NAMALWA (cell line): ENCODE data around the gene DUSP14.
"Not testable (repeated sequence)": the region's sequence is repeated elsewhere in the genome, so short reads cannot be mapped to it uniquely, and the experiment has no call there.

Experiments
- DNase-seq: peaks from one replicate; pipeline ENCODE4 v3.0.0-alpha.2; 2015; ENCODE audit warnings: low spot score

The DUSP14 gene

DNA sequence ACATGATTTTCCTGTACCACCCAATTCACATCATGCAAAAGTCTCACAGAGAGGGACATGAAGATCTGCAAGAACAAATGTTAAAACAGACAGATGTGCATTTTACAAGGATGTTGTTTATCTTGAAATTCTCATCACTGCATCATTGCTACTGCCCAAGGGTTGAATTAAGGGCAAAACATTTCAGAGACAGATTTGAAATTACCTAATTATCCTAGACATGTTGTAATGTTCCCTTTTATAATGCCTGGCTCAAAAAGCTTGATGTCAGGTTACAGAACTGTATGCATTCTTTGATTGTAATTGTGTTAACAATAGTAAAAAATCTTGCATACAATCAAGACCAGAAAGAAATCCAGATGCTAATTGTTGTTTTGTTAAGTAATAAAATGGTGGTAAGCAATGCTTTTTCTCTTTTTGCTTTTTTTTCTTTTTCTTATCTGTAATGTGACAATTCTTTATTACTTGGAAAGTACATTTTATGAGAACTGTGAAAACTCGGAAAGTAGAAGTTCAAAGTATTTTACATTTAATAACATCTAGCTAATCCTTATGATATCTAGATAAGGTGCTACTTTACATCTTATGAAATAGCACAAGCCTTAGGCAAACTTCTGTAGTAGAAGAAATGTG, 3.6 kb upstream of the DUSP14 start:
- DNase-seq = no peak

DNA sequence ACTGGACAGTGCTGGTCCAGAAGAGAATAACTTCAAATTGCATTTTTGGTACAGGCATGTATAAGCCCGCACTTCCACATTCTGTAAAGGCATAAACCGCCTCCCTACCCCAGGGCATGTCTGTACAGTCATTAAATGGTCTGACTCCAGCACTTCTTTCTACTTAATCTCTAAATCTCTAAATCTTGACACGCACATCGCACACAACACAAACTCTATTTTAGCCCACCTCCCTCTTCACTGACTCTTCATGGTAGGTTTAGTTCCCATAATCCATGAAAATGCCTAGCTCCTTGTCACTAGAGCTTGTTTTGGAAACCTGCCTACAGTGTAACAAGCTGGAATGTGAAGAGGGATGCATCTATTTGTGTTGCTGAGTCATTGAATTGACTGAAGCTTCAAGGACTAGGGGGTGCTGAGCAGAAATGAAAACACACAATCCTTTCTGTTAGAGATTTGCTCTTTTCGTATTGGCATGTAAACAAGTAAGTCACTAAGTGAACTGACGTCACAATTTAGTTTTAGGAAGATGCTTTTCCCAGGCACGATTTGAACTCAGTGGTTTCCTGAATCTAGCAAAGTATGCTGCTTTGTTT, 1.6 kb upstream of the DUSP14 start:
- DNase-seq = peak; percentile 41

DNA sequence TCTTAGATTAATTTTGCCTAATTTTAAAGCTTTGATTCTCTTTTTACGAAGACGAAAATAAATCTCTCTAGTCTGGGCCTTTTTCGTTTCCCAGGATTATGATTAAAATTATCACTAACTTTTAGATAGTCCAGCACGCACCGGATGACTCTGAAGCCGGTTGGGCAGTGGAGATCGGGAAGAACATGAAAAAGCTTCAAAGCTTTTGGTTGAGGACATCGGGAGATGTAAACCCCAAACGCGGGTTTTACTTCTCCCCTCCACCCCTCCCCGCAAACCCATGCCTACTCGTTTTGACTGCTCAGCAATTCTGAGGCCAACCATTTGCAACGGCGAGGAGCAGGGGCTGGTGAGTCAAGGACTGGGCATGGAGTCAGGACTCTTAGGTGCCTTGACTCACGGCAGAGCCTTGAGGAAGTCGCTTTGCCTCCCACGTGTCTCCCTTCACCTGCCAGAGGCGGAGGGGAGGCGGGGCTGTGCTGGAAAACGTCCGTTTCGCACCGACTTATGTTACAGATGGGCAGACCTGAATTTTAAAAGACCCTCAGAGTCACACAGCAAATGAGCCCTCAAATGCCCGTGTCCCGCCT, 989 bp upstream of the DUSP14 start:
- peak; percentile 60 for DNase-seq

DNA sequence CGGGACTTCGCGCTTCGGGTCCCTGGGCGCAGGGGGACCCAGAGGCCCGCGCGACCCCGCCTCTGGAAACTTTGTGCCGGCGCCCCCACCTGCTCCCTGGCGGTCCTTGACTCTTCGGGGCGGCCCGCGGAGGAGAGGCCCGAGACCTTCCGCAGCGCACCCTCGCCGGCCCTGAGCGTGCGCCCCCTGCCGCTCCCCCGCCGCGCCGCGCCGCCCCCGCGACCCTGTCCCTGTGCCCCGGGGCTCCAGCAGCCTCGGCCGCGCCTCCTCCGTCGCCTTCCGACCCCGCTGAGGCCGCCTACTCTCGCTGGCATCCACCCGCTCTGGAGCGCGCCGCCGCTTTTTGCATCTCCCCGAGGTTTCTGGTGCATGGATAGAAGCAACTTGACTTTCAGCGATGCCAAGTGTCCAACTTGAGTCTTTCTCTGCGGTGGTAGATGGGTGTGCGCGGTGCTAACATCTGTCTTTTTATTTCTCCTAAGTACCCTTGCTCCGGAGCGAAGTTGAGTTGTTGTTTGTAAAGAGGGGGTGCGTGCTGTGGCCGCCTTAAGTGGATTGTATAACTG, 414 bp downstream of the DUSP14 start:
- peak; percentile 92 for DNase-seq

DNA sequence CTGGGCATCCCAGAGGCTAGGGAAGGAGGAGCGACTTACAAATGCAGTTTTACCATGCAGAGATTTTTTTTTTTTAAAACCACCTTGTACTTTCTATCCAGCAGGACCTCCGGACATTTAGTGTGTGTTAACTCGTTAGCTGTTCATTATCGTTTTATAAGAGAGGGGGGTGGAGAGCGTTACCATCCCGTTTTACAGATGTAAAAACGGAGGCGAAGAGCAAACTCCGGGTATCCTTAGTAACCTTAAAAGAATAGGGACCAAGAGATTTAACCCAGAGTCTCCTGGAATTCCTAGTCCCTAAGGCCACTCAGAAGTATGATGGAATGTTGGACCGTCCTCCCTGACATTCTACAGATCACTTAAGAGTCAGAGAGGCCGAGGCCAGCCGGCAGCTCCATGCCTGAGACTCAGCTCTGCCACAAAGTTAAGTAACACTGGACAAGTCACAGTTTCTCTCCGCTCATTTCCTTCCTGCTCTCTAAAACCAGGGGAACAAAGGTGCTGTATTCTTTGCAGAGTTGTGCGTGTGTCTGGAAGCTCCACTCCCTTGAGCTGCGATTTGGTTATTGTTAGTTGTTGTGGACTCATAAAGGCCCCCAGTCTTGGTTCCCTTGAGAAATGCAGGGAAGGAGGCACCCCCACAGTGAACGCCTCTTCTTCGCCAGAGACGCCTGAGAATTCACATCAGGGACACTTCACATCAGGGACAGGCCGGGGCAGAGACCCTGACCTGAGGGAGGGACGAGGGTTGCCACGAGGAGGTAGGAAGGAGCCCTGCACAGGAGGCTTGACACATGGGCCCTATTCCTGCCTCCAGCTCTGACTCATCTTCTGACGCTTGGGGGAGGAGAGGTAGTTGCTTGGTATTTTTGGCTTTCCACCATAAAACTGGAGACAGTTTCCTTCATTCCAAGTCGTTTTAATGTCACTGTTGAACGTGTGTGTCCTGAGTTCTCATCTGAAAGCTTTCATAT, 1.2 kb downstream of the DUSP14 start:
- peak; percentile 47 for DNase-seq

DNA sequence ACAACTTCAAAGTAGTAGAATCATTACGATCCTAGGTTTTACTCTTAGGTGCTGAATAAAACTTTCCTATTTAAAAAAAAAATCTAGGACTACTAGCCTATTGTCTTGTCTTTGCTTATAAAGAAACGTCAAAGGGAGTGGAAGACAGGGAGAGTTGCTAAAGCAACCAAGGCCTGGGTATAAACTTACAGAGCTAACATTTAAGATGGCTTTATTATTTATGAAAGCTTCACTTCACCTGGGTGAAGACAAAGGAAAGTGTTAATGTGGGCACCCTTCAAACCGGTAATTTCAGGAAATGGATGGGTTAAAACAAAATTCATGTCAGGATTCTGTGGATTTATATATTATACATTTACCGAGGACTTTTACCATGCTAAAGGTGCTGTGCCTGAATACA, 2.5 kb downstream of the DUSP14 start:
- no peak for DNase-seq

DNA sequence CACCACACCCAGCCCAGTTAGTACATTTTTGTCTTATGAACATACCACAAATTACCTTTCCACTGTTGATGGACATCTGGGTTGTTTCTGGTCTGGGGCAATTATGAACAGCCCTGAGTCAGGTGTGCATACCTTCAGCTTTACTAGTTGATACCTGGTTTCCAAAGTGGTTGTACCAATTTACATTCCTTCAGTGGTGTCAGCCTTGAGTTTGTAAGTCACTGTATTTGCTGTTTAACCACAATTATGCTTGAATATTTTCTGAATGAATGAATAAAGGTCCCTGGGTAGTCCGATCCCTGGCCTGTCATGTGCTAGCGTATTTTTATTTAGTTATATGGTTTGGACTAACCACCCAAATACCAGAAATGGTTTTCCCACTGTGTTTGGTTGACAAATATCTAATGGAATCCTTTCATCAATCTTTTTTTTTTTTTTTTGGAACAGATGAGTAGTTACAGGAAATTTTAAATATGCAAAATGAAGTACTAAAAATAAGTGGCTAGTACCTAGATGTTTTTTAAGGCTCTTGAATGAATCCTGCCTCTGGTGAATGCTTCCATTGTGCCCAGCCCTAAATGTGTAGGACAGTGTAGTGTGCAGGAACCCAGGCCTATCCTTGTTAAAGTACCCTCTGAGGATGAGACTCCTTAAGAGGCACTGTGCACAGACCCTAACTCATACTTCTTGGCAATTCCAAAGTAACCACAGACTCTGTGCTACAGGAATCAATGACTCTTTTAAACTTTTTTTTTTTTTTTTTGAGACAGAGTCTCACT, 3.7 kb downstream of the DUSP14 start:
- DNase-seq = no peak

DNA sequence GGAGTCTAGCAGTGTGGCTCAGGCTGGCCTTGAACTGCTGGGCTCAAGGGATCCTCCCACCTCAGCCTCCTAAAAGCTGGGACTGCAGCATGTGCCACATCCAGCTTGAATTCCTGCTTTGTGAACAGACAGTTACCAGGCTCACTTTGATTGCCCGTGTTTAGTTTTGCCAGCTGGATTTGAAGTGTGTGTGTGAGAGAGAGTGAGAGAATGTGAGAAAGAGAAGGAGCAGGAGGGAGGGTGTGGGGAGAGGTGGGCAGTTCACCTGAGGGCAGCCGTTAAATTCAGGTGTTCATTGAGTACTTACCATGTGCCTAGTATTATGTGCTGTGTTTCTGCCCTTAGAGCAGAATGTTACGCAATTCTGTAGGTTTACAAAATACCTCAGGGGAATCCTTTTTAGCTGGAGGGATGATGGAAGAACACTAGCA, 4.7 kb downstream of the DUSP14 start:
- DNase-seq = no peak

DNA sequence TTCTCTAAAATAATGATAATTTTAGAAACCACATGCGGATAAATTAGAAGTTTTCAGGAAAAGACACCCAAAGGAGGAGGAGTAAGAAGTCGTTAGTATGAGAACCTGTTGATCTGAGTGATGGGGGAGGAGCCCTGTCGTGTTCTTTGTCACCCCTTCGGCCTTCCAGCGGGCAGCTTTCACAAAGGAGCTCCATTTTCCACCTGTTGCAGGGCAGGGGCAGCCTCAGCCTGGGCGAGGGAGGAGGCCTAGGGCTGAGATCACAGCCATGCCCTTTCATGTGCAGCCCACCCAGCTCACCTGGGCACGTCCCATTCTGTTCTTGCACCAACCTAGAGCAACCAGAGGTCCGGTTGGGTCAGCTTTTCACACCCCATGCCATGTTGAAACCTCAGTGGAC, 5.3 kb downstream of the DUSP14 start:
- DNase-seq = no peak

DNA sequence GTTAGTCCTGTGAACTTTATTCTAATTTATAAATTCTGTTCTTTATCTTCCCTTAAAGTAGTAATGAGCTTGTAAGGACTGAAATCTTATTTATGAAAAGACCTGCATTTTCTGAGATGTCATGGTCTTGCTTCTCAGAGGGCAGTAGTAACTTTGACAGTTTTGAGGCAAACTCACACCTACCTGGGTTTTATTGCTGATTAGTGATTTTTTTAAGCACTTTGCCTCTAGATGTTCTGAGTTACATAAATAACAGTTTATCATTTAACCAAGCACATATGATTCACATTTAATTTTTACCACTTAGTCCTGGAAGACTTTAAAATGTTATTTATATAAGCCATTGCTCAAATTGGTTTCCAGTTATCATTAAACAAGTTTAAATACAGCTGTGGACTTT, 10.7 kb downstream of the DUSP14 start:
- no peak for DNase-seq

DNA sequence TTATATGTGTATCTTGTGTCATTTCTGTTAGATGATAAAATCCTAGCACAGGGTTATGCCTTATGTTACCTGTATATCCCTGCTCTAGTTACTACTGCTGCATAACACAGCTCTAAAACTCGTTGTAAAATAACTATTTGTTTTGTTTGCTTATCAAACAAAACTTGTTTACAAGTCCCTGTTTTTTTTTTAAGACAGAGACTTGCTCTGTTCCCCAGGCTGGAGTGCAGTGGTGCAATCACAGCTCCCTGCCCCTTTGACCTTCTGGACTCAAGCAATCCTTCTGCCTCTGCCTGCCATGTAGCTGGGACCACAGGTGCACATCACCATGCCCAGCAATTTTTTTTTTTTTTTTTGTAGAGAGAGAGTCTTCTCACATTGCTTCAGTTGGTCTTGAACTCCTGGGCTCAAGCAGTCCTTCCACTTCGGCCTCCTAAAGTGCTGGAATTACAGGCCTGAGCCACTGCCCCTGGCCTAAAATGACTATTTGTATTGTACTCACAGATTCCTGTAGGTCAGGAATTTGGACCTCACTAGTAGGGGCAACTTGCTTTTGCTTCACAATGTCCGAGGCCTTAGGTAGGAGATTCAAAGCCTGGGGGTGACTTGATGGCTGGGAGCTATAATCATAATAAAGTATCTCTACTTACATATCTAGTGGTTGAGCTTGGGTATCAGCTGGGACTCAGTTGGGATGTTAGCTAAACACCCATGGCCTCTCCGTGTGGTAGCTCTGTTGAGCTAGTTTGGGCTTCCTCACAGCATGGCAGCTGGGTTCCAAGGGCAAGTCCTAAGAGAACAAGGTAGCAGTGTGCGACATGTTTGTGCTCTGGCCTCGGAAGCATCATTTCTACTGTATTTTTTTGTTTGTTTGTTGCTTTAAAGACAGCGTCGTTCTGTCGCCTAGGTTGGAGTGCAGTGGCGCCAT, 12.6 kb downstream of the DUSP14 start:
- DNase-seq = no peak

DNA sequence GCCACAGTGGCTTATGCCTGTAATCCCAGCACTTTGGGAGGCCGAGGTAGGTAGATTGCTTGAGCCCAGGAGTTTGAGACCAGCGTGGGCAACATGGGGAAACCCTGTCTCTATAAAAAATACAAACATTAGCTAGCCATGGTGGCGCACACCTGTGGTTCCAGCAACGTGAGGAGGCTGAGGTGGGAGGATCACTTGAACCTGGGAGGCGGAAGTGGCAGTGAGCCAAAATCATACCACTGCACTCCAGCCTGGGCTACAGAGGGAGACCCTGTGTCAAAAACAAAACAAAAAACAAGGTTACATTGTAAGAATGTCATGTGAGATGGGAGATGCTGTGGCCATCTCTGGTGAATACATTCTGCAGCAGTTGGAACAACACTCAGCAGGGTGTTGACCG, 13.5 kb downstream of the DUSP14 start:
- no peak for DNase-seq

DNA sequence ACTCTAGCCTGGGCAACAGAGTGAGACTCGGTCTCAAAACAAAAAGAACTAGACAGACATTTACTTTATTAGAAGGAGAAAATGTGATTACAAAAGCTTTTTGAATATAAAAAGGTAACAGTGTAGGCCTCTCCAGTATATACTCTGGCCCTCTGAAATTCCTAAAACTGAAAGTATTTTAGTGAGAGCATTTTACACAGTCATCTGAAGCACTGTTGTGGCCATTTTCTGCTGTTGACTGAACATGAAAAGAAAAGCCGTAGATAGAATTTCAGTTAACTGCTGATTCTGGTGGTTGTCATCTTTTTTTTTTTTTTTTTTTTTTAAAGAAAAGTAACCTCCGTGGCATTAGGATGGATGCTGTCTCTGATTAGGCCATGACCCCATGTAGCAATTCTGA, 15.6 kb downstream of the DUSP14 start:
- DNase-seq = no peak

DNA sequence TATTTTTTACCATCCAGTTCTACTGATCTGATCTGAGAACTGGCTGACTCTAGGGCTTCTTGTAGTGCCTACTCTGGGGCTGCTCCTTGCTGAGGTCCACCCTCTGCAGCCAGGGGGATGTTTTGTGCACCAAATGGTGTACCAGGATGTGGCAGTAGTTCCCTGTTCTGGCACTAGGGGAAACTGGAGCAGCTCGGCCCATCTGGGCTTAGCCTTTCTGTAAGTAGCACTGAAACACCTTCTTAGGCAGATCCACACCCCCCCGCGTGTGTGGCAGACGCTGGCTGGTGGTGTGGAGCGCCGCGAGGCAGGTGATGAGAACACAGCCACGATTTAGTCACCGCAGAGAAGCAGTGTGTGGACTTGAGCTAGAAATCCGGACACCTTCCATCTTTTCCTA, 17.0 kb downstream of the DUSP14 start:
- DNase-seq = peak; percentile 73

DNA sequence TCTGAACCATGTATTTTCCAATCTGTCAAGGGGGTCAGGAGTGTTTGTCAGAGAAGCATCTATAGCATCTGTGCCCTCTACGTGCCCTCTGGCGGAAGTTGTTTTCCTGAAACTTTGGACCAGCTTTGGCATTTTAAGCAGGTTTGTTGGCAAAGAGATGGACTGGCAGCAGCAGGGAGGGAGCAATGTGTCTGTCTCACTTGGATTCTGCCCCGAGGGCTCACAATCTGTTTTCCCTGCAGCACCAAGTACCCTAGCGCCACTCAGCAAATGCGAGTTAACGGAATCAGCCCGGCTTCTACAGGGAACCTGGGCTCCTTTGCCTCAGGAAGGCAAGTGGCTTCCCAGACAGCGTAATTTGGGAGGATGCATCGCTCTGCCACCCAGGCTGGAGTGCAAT, 17.4 kb downstream of the DUSP14 start:
- no peak for DNase-seq

DNA sequence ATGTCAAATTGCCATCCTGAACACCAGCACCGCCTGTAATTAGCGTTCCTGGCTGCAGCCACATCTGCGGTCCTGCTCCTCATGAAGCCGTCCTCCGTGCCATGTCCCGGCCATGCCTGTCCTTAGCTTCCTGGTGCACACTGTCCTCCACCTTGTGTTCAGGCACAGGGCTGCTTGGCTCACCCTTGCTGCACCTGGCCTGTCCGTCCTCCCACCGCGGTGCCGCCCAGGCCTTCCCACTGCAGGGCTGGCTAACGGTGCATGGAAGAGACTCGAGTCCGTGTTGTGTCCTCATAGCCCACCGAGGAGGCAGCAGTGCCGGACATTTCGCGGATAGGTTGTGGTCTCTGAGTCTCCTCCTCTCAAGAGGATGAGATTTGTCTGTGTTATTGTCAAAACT, 20.4 kb downstream of the DUSP14 start:
- DNase-seq = no peak

DNA sequence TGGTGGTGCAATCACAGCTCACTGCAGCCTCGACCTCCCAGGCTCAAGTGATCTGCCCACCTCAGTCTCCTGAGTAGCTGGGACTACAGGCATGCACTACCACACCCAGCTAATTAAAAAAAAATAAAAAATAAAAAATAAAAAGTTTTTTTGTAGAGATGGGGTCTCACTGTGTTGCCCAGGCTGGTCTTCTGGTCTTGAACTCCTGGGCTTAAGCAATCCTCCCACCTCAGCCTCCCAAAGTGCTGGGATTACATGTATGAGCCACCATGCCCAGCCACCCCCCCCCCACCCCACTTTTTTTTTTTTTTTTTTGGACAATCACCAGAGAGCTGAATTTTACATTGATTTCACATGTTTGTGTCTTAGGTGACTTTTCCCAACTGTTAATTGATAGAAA, 22.0 kb downstream of the DUSP14 start:
- DNase-seq = not testable (repeated sequence)

DNA sequence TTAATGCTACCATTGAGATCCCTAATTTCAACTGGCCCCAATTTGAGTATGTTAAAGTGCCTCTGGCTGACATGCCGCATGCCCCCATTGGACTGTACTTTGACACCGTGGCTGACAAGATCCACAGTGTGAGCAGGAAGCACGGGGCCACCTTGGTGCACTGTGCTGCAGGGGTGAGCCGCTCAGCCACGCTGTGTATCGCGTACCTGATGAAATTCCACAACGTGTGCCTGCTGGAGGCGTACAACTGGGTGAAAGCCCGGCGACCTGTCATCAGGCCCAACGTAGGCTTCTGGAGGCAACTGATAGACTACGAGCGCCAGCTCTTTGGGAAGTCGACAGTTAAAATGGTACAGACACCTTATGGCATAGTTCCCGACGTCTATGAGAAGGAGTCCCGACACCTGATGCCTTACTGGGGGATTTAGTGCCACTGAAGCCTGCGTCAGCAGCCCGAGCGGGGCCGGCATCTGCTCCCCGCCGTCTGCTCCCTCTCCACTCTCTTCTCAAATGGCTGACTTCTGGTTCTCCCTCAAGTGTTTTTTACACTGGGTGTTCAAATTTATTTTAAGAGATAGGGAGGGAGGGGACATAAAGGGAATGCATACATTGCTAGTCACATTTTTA, 22.9 kb downstream of the DUSP14 start:
- DNase-seq = no peak

DNA sequence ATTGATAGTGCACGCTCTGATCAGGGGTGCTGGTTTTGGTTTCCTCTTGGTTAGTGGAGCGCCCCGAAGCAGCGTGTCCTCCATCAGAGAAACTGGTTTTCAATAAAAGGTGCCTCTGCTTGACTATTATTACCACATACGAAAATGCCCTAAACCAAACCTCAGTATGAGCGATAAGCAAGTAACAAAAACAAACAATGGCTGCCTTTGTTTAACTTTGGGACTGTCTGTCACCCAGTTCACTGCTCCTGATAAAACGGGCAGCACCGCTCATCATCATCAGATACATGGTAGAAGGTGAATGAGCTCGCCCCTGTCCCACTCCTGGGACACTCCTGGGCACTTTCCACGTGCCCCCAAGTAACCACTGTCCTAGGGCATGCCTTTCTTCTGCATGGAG, 24.0 kb downstream of the DUSP14 start:
- no peak for DNase-seq

DNA sequence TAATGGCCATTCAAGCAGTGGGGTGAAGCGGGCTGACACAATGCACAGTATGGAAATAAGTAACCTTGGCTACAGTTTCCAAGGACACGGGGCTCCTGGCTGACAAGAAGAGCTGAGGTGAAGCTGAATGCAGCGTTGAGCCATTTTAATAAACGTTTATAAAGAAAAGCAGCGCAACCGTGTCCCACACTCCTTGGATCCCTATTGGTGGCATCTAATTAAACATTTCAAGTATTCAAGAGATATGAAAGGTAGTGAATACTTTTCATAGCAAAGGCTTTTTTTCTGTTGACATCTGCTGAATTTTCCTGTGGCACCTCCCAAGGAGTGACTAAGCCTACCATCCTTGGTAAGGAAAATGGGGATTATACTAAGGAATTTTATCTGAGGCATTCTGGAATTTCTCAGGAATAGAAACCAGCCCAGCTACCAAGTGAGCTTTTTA, 26.5 kb downstream of the DUSP14 start:
- DNase-seq = no peak
